Stimulated activated naive B cell treated with anti-CD40 and anti-IgM and Interleukin-4, amounts not matched to agents 10 μg/mL and 1 μg/mL and 100 μg/mL, for 72 hours (primary cell): ENCODE results near the gene EXOC3.
"Not testable (repeated sequence)": the region's sequence is repeated elsewhere in the genome, so short reads cannot be mapped to it uniquely, and the experiment has no call there.

ENCODE experiments used
- ATAC-seq, 2 donors: fragments of 150-1000 bp; cut with Tn5 transposase; replicated peaks; 2 replicates each; pipeline ENCODE4 v1.10.0; 2021; ENCODE audit warnings: moderate library complexity in 1 of 2
- DNase-seq: peaks from one replicate; pipeline ENCODE4 v3.0.0; 2021
- H3K27ac Mint-ChIP-seq: one replicate; pipeline ENCODE4 v1.8.0; 2022; ENCODE audit warnings: mild to moderate bottlenecking, mixed read lengths
- H3K27me3 Mint-ChIP-seq, 2 donors: one replicate each; pipeline ENCODE4 v1.8.0; 2022; ENCODE audit warnings: mixed read lengths in 2 of 2
- H3K36me3 Mint-ChIP-seq, 2 donors: one replicate each; pipeline ENCODE4 v1.8.0; 2022; ENCODE audit warnings: mixed read lengths in 2 of 2, mild to moderate bottlenecking in 1 of 2
- H3K4me1 Mint-ChIP-seq, 2 donors: one replicate each; pipeline ENCODE4 v1.8.0; 2022; ENCODE audit warnings: mixed read lengths in 2 of 2, mild to moderate bottlenecking in 1 of 2
- H3K4me3 Mint-ChIP-seq, 2 donors: one replicate each; pipeline ENCODE4 v1.8.0; 2022; ENCODE audit warnings: mild to moderate bottlenecking in 2 of 2, mixed read lengths in 2 of 2, moderate library complexity in 1 of 2
- H3K9me3 Mint-ChIP-seq, 2 donors: one replicate each; pipeline ENCODE4 v1.8.0; 2022; ENCODE audit warnings: mixed read lengths in 2 of 2, mild to moderate bottlenecking in 1 of 2

EXOC3 gene

GRCh38 chr5:465591-466403 is 22.8 kb downstream of the EXOC3 start:
- DNase-seq: no peak
- peaks cover 0 to 3% of the 10 kb centered on the region in 2 donors for H3K9me3 Mint-ChIP-seq
- peaks cover 74 to 76% of the 10 kb centered on the region in 2 donors for H3K36me3 Mint-ChIP-seq
- peak overlapping the region in 1 of 2 donors; percentile 21 for H3K4me3 Mint-ChIP-seq
- ATAC-seq: no peak
- no peaks in the 10 kb centered on the region for H3K27me3 Mint-ChIP-seq
- H3K27ac Mint-ChIP-seq: peak overlapping the region; percentile 65
- H3K4me1 Mint-ChIP-seq: peaks cover 36 to 73% of the 10 kb centered on the region in 2 donors

DNA sequence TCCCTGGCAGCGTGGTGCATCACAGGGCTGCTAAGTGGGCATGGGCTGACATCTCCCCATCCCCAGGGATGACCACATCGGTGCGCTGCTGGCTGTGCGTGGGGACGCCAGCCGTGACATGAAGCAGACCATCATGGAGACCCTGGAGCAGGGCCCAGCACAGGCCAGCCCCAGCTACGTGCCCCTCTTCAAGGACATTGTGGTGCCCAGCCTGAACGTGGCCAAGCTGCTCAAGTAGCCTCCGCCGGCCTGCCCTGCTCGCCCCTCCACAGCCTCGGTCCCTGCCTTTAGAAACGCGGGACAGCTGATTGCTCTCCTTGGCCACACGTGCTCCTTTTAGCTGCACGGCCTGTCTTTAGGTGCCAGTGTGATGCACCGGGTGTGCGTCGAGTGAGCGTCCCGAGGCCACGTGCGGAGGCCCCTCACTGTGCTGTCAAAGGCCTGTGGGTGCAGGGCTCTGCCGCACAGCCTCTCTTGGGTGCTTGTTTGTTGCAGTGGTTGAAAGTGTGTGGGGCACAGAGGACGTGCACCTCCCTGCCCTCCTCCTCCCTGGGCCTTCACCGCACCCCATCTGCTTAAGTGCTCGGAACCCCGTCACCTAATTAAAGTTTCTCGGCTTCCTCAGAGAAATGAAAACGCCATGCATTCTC is 23.8 kb downstream of the EXOC3 start:
- peak overlapping the region in 1 of 2 donors; percentile 10 for H3K4me3 Mint-ChIP-seq
- H3K27me3 Mint-ChIP-seq: no peaks in the 10 kb centered on the region
- H3K36me3 Mint-ChIP-seq: peaks cover 78 to 80% of the 10 kb centered on the region in 2 donors
- peaks cover 40 to 78% of the 10 kb centered on the region in 2 donors for H3K4me1 Mint-ChIP-seq
- no peak for ATAC-seq
- H3K27ac Mint-ChIP-seq: peak overlapping the region; percentile 59
- H3K9me3 Mint-ChIP-seq: peaks cover 0 to 3% of the 10 kb centered on the region in 2 donors
- DNase-seq: no peak

DNA sequence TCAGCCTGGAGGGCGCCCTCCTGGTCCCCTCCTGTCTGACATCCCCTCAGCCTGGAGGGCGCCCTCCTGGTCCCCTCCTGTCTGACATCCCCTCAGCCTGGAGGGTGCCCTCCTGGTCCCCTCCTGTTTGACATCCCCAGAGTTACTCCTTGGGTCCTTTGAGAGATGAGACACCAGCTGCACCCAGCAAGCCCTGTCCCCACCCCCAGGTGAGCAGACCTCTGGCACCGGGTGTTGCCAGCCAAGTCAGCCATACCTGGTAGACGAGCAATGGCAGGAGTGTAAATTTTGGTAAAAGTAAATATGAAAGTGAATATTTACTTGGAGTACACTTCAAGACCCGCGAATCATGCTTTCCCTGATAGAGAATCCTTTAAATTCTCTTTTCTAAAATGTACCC is 25.4 kb downstream of the EXOC3 start:
- ATAC-seq (no peak), DNase-seq (no peak)
- Mint-ChIP-seq H3K36me3 (peaks cover 67 to 69% of the 10 kb centered on the region in 2 donors), H3K4me3 (no peak overlapping the region), H3K9me3 (no peaks in the 10 kb centered on the region), H3K27ac (peak overlapping the region; percentile 37), H3K27me3 (no peaks in the 10 kb centered on the region), H3K4me1 (peaks cover 38 to 72% of the 10 kb centered on the region in 2 donors)

- no peak for ATAC-seq
- Mint-ChIP-seq H3K36me3 (peaks cover 61 to 65% of the 10 kb centered on the region in 2 donors), H3K9me3 (no peaks in the 10 kb centered on the region), H3K4me3 (peak overlapping the region; percentile 48 to 87), H3K4me1 (peaks cover 34 to 67% of the 10 kb centered on the region in 2 donors), H3K27ac (peak overlapping the region; percentile 62), H3K27me3 (peaks cover 0 to 10% of the 10 kb centered on the region in 2 donors)
- DNase-seq: no peak
These were observed 26.9 kb downstream of the EXOC3 start for GRCh38 chr5:469752-470483.

- no peak for DNase-seq
- ATAC-seq: no peak
- H3K4me1 Mint-ChIP-seq: peaks cover 32 to 67% of the 10 kb centered on the region in 2 donors
- H3K27ac Mint-ChIP-seq: peak overlapping the region; percentile 96
- no peaks in the 10 kb centered on the region for H3K9me3 Mint-ChIP-seq
- H3K36me3 Mint-ChIP-seq: peaks cover 60 to 63% of the 10 kb centered on the region in 2 donors
- H3K4me3 Mint-ChIP-seq: peak overlapping the region; percentile 87 to 90
- H3K27me3 Mint-ChIP-seq: peaks cover 0 to 23% of the 10 kb centered on the region in 2 donors
These were observed 28.2 kb downstream of the EXOC3 start for GRCh38 chr5:470961-471749.

DNA sequence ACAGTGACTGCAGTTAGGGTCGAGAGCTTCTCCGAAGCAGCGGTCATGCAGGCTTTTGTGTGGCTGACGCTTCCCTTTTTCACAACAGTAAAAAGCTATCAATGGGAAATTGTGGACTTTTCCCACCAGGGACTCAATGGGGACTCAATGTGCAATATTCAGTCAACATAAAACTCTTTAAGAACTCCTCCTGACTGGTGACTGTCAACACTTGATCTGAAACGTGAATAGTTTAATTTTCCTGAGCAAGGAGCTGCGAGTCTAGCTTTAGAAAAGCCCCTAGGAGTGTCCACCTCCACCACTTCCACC is 28.7 kb downstream of the EXOC3 start:
- no peaks in the 10 kb centered on the region for H3K9me3 Mint-ChIP-seq
- ATAC-seq: no peak
- H3K4me1 Mint-ChIP-seq: peaks cover 32 to 67% of the 10 kb centered on the region in 2 donors
- no peak for DNase-seq
- peaks cover 63 to 64% of the 10 kb centered on the region in 2 donors for H3K36me3 Mint-ChIP-seq
- peaks cover under 1 to 28% of the 10 kb centered on the region in 2 donors for H3K27me3 Mint-ChIP-seq
- H3K27ac Mint-ChIP-seq: peak overlapping the region; percentile 96
- H3K4me3 Mint-ChIP-seq: peak overlapping the region; percentile 87 to 90

DNA sequence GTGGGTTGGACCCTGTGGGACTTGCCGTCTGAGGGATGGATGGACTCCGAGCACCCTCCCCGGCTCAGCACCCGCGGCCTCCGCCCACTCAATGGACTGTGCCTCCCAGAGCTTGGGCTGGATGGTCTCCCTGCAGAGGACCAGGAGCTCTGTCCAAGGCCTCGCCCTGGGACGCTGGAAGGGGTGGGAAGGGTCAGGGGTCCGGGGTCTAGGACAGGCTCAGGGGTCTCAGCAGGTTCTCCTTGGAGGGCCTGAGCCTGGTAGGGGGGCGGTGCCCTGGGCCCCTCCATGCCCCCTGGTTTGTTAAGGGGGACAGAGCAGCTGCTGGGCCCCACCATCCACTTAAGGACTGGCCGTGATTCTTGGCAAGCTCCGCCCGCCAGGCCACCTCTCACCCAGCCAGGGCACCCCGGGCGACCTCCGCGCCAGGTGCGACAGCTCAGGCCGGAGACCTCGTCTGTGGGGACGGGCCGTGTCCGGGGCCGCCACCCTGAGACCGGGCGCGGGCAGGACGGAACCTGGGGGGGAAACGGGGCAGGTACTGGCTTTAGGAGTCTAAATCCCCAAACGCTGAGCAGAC is 29.2 kb downstream of the EXOC3 start:
- H3K9me3 Mint-ChIP-seq: no peaks in the 10 kb centered on the region
- peak; percentile 17 to 22 for ATAC-seq
- peaks cover 34 to 72% of the 10 kb centered on the region in 2 donors for H3K4me1 Mint-ChIP-seq
- peak overlapping the region; percentile 87 to 90 for H3K4me3 Mint-ChIP-seq
- H3K36me3 Mint-ChIP-seq: peaks cover 64% of the 10 kb centered on the region in 2 donors
- no peak for DNase-seq
- peak overlapping the region; percentile 96 for H3K27ac Mint-ChIP-seq
- H3K27me3 Mint-ChIP-seq: peaks cover 5 to 33% of the 10 kb centered on the region in 2 donors

DNA sequence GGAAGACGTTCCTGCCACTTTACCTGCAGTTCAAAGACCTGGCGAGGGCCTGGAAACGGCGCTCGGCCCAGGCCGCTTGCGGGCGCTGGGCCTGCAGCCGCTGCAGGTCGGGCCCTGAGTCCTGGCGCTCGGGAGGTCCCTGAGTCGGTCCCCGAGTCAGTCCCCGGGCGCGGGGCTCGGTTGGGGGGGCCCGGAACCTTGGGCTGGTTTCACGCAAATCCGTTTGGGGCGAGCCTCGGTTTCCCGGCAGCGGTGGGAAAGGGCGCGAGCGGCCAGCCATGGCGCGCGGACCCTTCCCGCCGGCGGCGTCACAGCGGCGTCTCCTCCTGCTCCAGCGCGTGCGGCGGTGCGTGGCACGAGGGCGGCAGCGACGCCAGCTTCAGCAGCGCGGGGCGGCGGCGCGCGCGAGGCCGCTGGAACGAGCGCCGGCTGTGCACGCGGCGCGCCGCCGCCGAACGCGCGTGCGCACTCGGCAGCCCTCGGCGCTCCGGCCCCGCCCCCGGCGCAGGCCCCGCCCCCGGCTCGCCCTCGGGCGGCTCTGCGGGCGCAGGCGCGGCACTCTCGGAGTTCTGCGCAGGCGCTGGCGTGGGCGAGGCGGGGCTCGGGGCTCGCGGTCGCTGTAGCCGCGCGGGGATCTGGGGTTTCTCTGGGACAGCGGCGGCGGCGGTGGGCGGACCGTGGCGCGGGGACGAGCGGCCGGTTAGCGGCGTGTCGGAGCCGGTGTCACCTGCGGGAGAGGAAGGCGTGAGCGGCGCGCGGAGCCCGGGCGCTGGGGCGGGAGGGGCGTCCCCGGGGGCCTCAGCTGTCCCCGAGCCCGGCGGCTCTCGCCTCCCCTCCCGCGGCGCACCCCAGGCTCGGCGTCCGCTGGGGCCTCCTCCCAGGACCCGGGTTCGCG is 29.9 kb downstream of the EXOC3 start:
- Mint-ChIP-seq H3K36me3 (peaks cover 71% of the 10 kb centered on the region in 2 donors), H3K27me3 (peaks cover 12 to 40% of the 10 kb centered on the region in 2 donors), H3K4me3 (peak overlapping the region; percentile 87 to 90), H3K27ac (peak overlapping the region; percentile 96), H3K4me1 (peaks cover 42 to 79% of the 10 kb centered on the region in 2 donors), H3K9me3 (no peaks in the 10 kb centered on the region)
- ATAC-seq: peak; percentile 71 to 79
- DNase-seq: peak; percentile 87

DNA sequence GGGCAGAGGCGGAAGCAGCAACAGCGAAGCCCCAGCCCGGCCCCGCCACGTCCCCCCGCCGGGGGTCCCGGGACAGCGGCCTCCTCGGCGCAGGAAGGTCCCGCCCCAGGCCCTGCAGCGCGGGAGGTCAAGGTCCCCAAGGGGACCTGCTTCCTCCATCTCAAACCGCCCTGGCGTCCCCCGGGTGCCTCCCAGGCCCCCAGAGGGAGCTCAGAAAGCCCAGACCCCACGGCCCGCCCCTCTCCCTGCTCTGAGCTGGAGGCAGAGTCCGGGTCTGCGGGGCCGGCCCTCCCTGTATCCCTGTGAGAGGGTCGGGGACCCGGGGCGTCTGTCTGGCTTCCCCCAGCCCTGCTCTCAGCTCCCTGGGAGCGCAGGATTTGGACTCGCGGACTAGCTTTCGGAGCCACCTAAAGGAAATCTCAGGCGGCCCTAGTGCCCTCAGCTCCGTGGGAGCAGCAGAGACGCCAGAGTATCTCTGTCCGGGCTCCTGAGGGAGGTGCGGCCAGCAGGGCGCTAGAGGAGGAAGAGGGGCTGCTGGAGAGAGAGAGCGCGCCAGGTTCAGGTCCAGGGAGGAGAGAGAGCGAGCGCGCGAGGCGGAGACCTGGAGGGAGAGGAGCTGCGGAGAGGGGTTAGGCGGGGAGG is 30.7 kb downstream of the EXOC3 start:
- peak; percentile 33 to 37 for ATAC-seq
- Mint-ChIP-seq H3K36me3 (peaks cover 71 to 73% of the 10 kb centered on the region in 2 donors), H3K4me1 (peaks cover 42 to 79% of the 10 kb centered on the region in 2 donors), H3K27me3 (peaks cover 13 to 48% of the 10 kb centered on the region in 2 donors), H3K27ac (peak overlapping the region; percentile 89), H3K9me3 (no peaks in the 10 kb centered on the region), H3K4me3 (peak overlapping the region; percentile 87 to 90)
- peak; percentile 54 for DNase-seq

GRCh38 chr5:474232-474839 is 31.4 kb downstream of the EXOC3 start:
- Mint-ChIP-seq H3K4me3 (peak overlapping the region; percentile 87 to 90), H3K27ac (peak overlapping the region; percentile 88)

GRCh38 chr5:474840-475661 is 32.1 kb downstream of the EXOC3 start:
- Mint-ChIP-seq H3K27ac (peak overlapping the region; percentile 89), H3K36me3 (peaks cover 67 to 73% of the 10 kb centered on the region in 2 donors), H3K4me1 (peaks cover 40 to 73% of the 10 kb centered on the region in 2 donors), H3K9me3 (no peaks in the 10 kb centered on the region), H3K27me3 (peaks cover 18 to 58% of the 10 kb centered on the region in 2 donors), H3K4me3 (peak overlapping the region; percentile 87 to 90)
- no peak for DNase-seq
- no peak for ATAC-seq

More at GRCh38 chr5:474232-474839, 31.4 kb downstream of the EXOC3 start:
- not testable (repeated sequence) for H3K9me3 Mint-ChIP-seq, DNase-seq, ATAC-seq
- peaks cover 40 to 75% of the 10 kb centered on the region in 2 donors for H3K4me1 Mint-ChIP-seq
- H3K27me3 Mint-ChIP-seq: peaks cover 15 to 55% of the 10 kb centered on the region in 2 donors
- H3K36me3 Mint-ChIP-seq: peaks cover 68 to 73% of the 10 kb centered on the region in 2 donors
